H9 (cell line): Measurements from ENCODE around the gene EDNRA. TPM values are rescaled to one million over a fixed set of nuclear protein-coding genes. Genes with fewer than 3 reads are reported as not detected.

Source experiments
- DNase-seq: peaks from one replicate; pipeline ENCODE4 v3.0.0-alpha.2; 2017
- H2AFZ ChIP-seq: one replicate; pipeline ENCODE4 v1.6.1; 2013; ENCODE audit warnings: mild to moderate bottlenecking, low read length, control low read depth, moderate library complexity
- H2AK5ac ChIP-seq: 2 replicates; pipeline ENCODE4 v1.6.1; 2013; ENCODE audit warnings: low read length, control low read depth, mixed read lengths; ENCODE audit not compliant: insufficient read length
- H2BK120ac ChIP-seq: one replicate; pipeline ENCODE4 v1.6.1; 2013; ENCODE audit warnings: low read depth, mild to moderate bottlenecking, low read length, control low read depth, inconsistent platforms; ENCODE audit not compliant: poor library complexity, severe bottlenecking
- H2BK12ac ChIP-seq: 2 replicates; pipeline ENCODE4 v1.6.1; 2013; ENCODE audit warnings: low read length, control low read depth, mixed read lengths, low read depth; ENCODE audit not compliant: insufficient read length
- H2BK15ac ChIP-seq: 2 replicates; pipeline ENCODE4 v1.6.1; 2013; ENCODE audit warnings: low read depth, low read length, control low read depth
- H2BK20ac ChIP-seq: one replicate; pipeline ENCODE4 v1.6.1; 2013; ENCODE audit warnings: low read depth, mild to moderate bottlenecking, low read length, control low read depth, inconsistent platforms; ENCODE audit not compliant: poor library complexity, severe bottlenecking
- H2BK5ac ChIP-seq: 2 replicates; pipeline ENCODE4 v1.6.1; 2013; ENCODE audit warnings: low read length, control low read depth, mixed read lengths; ENCODE audit not compliant: insufficient read length
- H3K14ac ChIP-seq: 2 replicates; pipeline ENCODE4 v1.6.1; 2013; ENCODE audit warnings: low read length, control low read depth; ENCODE audit not compliant: insufficient read depth
- H3K18ac ChIP-seq: 2 replicates; pipeline ENCODE4 v1.6.1; 2013; ENCODE audit warnings: low read depth, mild to moderate bottlenecking, mixed read lengths, low read length, control low read depth; ENCODE audit not compliant: insufficient read length
- H3K23ac ChIP-seq: 2 replicates; pipeline ENCODE4 v1.6.1; 2013; ENCODE audit warnings: low read length, control low read depth, mixed read lengths, low read depth; ENCODE audit not compliant: insufficient read length
- H3K23me2 ChIP-seq: 2 replicates; pipeline ENCODE4 v1.6.1; 2013; ENCODE audit warnings: low read depth, mild to moderate bottlenecking, mixed read lengths, low read length, control low read depth; ENCODE audit not compliant: insufficient read length, poor library complexity, severe bottlenecking
- H3K27ac ChIP-seq: 2 replicates; pipeline ENCODE4 v1.5.1; 2013; ENCODE audit warnings: low read length, control low read depth, mixed read lengths, low read depth; ENCODE audit not compliant: insufficient read length
- H3K27me3 ChIP-seq: 2 replicates; pipeline ENCODE4 v1.6.1; 2013; ENCODE audit warnings: low read length, control low read depth, inconsistent platforms; ENCODE audit not compliant: insufficient read depth
- H3K4ac ChIP-seq: 2 replicates; pipeline ENCODE4 v1.6.1; 2013; ENCODE audit warnings: low read depth, mild to moderate bottlenecking, control low read depth, inconsistent platforms, low read length, moderate library complexity
- H3K4me1 ChIP-seq: 2 replicates; pipeline ENCODE4 v1.6.1; 2013; ENCODE audit warnings: low read length, control low read depth, inconsistent platforms; ENCODE audit not compliant: insufficient read depth
- H3K4me2 ChIP-seq: 2 replicates; pipeline ENCODE4 v1.6.1; 2013; ENCODE audit warnings: low read length, control low read depth, mixed read lengths; ENCODE audit not compliant: insufficient read length, insufficient read depth
- H3K56ac ChIP-seq: 2 replicates; pipeline ENCODE4 v1.6.1; 2013; ENCODE audit warnings: low read depth, mild to moderate bottlenecking, mixed read lengths, low read length, control low read depth; ENCODE audit not compliant: insufficient read length
- H3K79me1 ChIP-seq: 2 replicates; pipeline ENCODE4 v1.6.1; 2013; ENCODE audit warnings: low read depth, mild to moderate bottlenecking, moderate library complexity, low read length, control low read depth, inconsistent platforms; ENCODE audit not compliant: insufficient read depth, poor library complexity, severe bottlenecking
- H3K79me2 ChIP-seq: 2 replicates; pipeline ENCODE4 v1.6.1; 2013; ENCODE audit warnings: low read length, control low read depth, inconsistent platforms; ENCODE audit not compliant: insufficient read depth
- H3K9ac ChIP-seq: 2 replicates; pipeline ENCODE4 v1.6.1; 2013; ENCODE audit warnings: low read length, control low read depth, mixed read lengths; ENCODE audit not compliant: insufficient read length; ENCODE audit errors: extremely low read depth
- H3K9me3 ChIP-seq: one replicate; pipeline ENCODE4 v1.6.1; 2013; ENCODE audit warnings: low read depth, low read length, inconsistent platforms; ENCODE audit not compliant: control insufficient read depth
- H3T11ph ChIP-seq: one replicate; pipeline ENCODE4 v1.6.1; 2013; ENCODE audit warnings: mild to moderate bottlenecking, low read length, control low read depth, inconsistent platforms
- H4K20me1 ChIP-seq: one replicate; pipeline ENCODE4 v1.6.1; 2013; ENCODE audit not compliant: control insufficient read depth, insufficient read length, insufficient read depth
- H4K5ac ChIP-seq: 2 replicates; pipeline ENCODE4 v1.6.1; 2013; ENCODE audit warnings: low read depth, mild to moderate bottlenecking, mixed read lengths, low read length, control low read depth; ENCODE audit not compliant: insufficient read length
- H4K8ac ChIP-seq: replicated peaks from 2 replicates; pipeline ENCODE4 v1.6.1; 2013; ENCODE audit warnings: low read length, control low read depth, mixed read lengths, low read depth; ENCODE audit not compliant: insufficient read length
- H4K91ac ChIP-seq: 2 replicates; pipeline ENCODE4 v1.6.1; 2013; ENCODE audit warnings: low read depth, mild to moderate bottlenecking, moderate library complexity, mixed read lengths, low read length, control low read depth; ENCODE audit not compliant: insufficient read length
- H3K27ac Mint-ChIP-seq, 3 experiments: 2 replicates in 2 of 3; 3 replicates in 1 of 3; pipeline ENCODE4 v1.8.0; 2020 to 2021; ENCODE audit warnings: mixed read lengths in 3 of 3, mild to moderate bottlenecking in 1 of 3, moderate library complexity in 1 of 3
- H3K27me3 Mint-ChIP-seq: 2 replicates; pipeline ENCODE4 v1.8.0; 2021; ENCODE audit warnings: low read depth, mild to moderate bottlenecking, moderate library complexity, mixed read lengths
- H3K36me3 Mint-ChIP-seq, 3 experiments: 2 replicates in 2 of 3; 3 replicates in 1 of 3; pipeline ENCODE4 v1.8.0; 2020 to 2021; ENCODE audit warnings: low read depth in 3 of 3, mixed read lengths in 3 of 3; ENCODE audit not compliant: insufficient read depth in 1 of 3
- H3K4me1 Mint-ChIP-seq, 2 experiments: 2 replicates each; pipeline ENCODE4 v1.8.0; 2020; ENCODE audit warnings: mixed read lengths in 2 of 2
- H3K4me3 Mint-ChIP-seq, 2 experiments: 2 replicates in 1 of 2; 3 replicates in 1 of 2; pipeline ENCODE4 v1.8.0; 2020 to 2021; ENCODE audit warnings: mild to moderate bottlenecking in 2 of 2, mixed read lengths in 2 of 2, moderate library complexity in 1 of 2
- H3K9me3 Mint-ChIP-seq, 2 experiments: 2 replicates in 1 of 2; 3 replicates in 1 of 2; pipeline ENCODE4 v1.8.0; 2020; ENCODE audit warnings: mild to moderate bottlenecking in 2 of 2, mixed read lengths in 2 of 2, moderate library complexity in 1 of 2
- WGBS: extraction: QIAGEN DNeasy Blood & Tissue Kit; methylation state at CpG from one replicate; pipeline ENCODE4 v1.1.7; 2013; ENCODE audit warnings: missing lambda C conversion rate, low lambda C conversion rate, mixed read lengths; ENCODE audit not compliant: insufficient read length; ENCODE audit errors: extremely low coverage; 5-methylcytosine and 5-hydroxymethylcytosine counted together
- total RNA-seq: library from RNA; stranded (reverse); gene quantifications from 2 replicates; pipeline ENCODE4 v1.2.1, GENCODE V29; 2021
- TF ChIP-seq, protein P1 (sequence below): fragments of 200-600 bp; sonication (generic); conservative IDR thresholded peaks from 3 replicates; pipeline ENCODE4 v1.8.0; 2021; ENCODE audit warnings: antibody characterized with exemption, mild to moderate bottlenecking

The EDNRA gene
- total RNA-seq, 1 experiment from 2014 or later: 1.6 TPM

DNA sequence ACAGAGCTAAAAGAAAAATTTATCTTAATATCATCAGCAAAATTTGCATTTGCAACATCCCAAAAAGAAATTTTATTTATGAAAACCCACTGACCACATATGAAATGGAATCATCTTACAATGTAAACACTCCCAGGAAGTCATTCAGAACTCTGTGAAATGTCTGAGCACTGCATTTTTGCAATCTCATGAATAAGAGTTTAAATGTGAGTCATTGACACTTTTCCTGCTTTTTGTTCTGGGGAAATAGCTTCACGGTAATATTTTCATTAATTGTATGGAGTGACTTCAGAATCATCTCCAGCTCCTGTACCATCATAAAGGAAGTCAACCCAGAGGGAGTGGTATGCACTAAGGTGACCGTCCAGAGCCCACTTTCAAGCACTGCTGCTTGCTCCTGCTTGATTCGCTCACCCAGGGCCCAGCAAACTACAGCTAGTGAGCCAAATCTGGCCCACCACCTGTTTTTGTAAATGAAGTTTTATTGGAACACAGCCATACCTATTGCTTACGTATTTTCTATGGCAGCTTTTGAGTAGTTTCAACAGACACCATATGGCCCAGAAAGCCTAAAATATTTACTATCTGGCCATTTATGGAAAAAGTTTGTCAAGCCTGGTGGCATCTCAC is 17.2 kb downstream of the EDNRA start:
- Histone ChIP-seq H3K27me3 (no peaks in the 10 kb centered on the region), H3K4me1 (no peaks in the 10 kb centered on the region), H3K18ac (no peak overlapping the region), H4K8ac (no peak overlapping the region), H4K91ac (no peak overlapping the region), H3K23me2 (no peaks in the 10 kb centered on the region), H2BK15ac (no peak overlapping the region), H3K56ac (no peak overlapping the region), H3K23ac (no peak overlapping the region), H3K79me2 (no peaks in the 10 kb centered on the region), H4K5ac (no peak overlapping the region), H2BK120ac (no peak overlapping the region), H2BK20ac (no peak overlapping the region), H3K27ac (no peak overlapping the region), H3T11ph (no peak overlapping the region), H4K20me1 (no peaks in the 10 kb centered on the region), H3K9me3 (no peaks in the 10 kb centered on the region), H2BK5ac (no peak overlapping the region), H2AK5ac (no peak overlapping the region), H3K14ac (no peak overlapping the region), H3K79me1 (no peaks in the 10 kb centered on the region), H2BK12ac (no peak overlapping the region), H3K4me2 (no peak overlapping the region), H3K9ac (no peak overlapping the region), H3K4ac (no peak overlapping the region), H2AFZ (no peak overlapping the region)
- TF ChIP-seq, protein P1, sequence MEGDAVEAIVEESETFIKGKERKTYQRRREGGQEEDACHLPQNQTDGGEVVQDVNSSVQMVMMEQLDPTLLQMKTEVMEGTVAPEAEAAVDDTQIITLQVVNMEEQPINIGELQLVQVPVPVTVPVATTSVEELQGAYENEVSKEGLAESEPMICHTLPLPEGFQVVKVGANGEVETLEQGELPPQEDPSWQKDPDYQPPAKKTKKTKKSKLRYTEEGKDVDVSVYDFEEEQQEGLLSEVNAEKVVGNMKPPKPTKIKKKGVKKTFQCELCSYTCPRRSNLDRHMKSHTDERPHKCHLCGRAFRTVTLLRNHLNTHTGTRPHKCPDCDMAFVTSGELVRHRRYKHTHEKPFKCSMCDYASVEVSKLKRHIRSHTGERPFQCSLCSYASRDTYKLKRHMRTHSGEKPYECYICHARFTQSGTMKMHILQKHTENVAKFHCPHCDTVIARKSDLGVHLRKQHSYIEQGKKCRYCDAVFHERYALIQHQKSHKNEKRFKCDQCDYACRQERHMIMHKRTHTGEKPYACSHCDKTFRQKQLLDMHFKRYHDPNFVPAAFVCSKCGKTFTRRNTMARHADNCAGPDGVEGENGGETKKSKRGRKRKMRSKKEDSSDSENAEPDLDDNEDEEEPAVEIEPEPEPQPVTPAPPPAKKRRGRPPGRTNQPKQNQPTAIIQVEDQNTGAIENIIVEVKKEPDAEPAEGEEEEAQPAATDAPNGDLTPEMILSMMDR: no peak
- no CpG with 5 or more reads among the region's 4 CpGs for WGBS
- H3K4me3 Mint-ChIP-seq: no peak overlapping the region
- DNase-seq: no peak
- no peaks in the 10 kb centered on the region for H3K27me3 Mint-ChIP-seq
- no peaks in the 10 kb centered on the region for H3K36me3 Mint-ChIP-seq
- H3K27ac Mint-ChIP-seq: peak overlapping the region in 1 of 3 experiments; percentile 59; a peak in 1 of 7 replicates
- no peaks in the 10 kb centered on the region for H3K9me3 Mint-ChIP-seq
- no peaks in the 10 kb centered on the region for H3K4me1 Mint-ChIP-seq
